HEK293 (cell line): ENCODE measurements around the gene REN.

Experiments used
- BCL11B ChIP-seq: fragments of 450-650 bp; formaldehyde crosslinking; IDR thresholded peaks from 2 replicates; pipeline ENCODE4 v1.5.1; 2016; ENCODE audit warnings: low read depth, missing biosample characterization, missing genetic modification characterization
- MEIS1 ChIP-seq: sonication (generic); formaldehyde crosslinking; IDR thresholded peaks from 2 replicates; pipeline ENCODE4 v1.8.1; 2022; ENCODE audit warnings: missing genetic modification reagents, mild to moderate bottlenecking, borderline replicate concordance
- ZFP41 ChIP-seq: fragments of 450-650 bp; formaldehyde crosslinking; IDR thresholded peaks from 2 replicates; pipeline ENCODE4 v1.5.1; 2016; ENCODE audit warnings: missing biosample characterization, missing genetic modification characterization, borderline replicate concordance
- ZNF18 ChIP-seq: fragments of 450-650 bp; formaldehyde crosslinking; IDR thresholded peaks from 2 replicates; pipeline ENCODE4 v1.5.1; 2016; ENCODE audit warnings: missing biosample characterization, missing genetic modification characterization
- ZNF184 ChIP-seq: fragments of 450-650 bp; IDR thresholded peaks from 2 replicates; pipeline ENCODE4 v1.5.1; 2018; ENCODE audit warnings: missing biosample characterization, mild to moderate bottlenecking, missing genetic modification characterization
- ZNF211 ChIP-seq: fragments of 450-650 bp; formaldehyde crosslinking; IDR thresholded peaks from 2 replicates; pipeline ENCODE4 v1.5.1; 2016; ENCODE audit warnings: low read depth, missing biosample characterization, missing genetic modification characterization
- ZNF223 ChIP-seq: fragments of 450-650 bp; formaldehyde crosslinking; IDR thresholded peaks from 2 replicates; pipeline ENCODE4 v1.5.1; 2016; ENCODE audit warnings: missing biosample characterization, missing genetic modification characterization
- ZNF302 ChIP-seq: fragments of 450-650 bp; formaldehyde crosslinking; IDR thresholded peaks from 2 replicates; pipeline ENCODE4 v1.5.1; 2016; ENCODE audit warnings: missing biosample characterization, missing genetic modification characterization, low read depth

REN gene

GRCh38 chr1:204105131-204105515 lies 61.0 kb downstream of the REN start (continued):
- TF ChIP-seq ZNF18 (tag by site-specific recombination): no peak
- TF ChIP-seq ZNF223 (tag by site-specific recombination): no peak
- TF ChIP-seq ZNF211 (tag by site-specific recombination): no peak
- TF ChIP-seq ZNF302 (tag by site-specific recombination): no peak
- TF ChIP-seq ZFP41 (tag by site-specific recombination): no peak
- no peak for TF ChIP-seq ZNF184
- TF ChIP-seq MEIS1: no peak
- TF ChIP-seq BCL11B: no peak
